OCI-LY7 (cell line): ENCODE results near the gene PTPRQ.

Source experiments
- CTCF ChIP-seq: fragments of 200-600 bp; sonication (generic); conservative IDR thresholded peaks from 2 replicates; pipeline ENCODE4 v1.5.1; 2014; ENCODE audit warnings: mild to moderate bottlenecking, antibody characterized with exemption, low read length, moderate library complexity, mixed read lengths
- EZH2phosphoT487 ChIP-seq: fragments of 200-600 bp; sonication (generic); IDR thresholded peaks from 2 replicates; pipeline ENCODE4 v1.6.1; 2018; ENCODE audit warnings: low read depth, borderline replicate concordance, mild to moderate bottlenecking, mixed run types, antibody characterized with exemption, low read length, moderate library complexity, mixed read lengths

DNA sequence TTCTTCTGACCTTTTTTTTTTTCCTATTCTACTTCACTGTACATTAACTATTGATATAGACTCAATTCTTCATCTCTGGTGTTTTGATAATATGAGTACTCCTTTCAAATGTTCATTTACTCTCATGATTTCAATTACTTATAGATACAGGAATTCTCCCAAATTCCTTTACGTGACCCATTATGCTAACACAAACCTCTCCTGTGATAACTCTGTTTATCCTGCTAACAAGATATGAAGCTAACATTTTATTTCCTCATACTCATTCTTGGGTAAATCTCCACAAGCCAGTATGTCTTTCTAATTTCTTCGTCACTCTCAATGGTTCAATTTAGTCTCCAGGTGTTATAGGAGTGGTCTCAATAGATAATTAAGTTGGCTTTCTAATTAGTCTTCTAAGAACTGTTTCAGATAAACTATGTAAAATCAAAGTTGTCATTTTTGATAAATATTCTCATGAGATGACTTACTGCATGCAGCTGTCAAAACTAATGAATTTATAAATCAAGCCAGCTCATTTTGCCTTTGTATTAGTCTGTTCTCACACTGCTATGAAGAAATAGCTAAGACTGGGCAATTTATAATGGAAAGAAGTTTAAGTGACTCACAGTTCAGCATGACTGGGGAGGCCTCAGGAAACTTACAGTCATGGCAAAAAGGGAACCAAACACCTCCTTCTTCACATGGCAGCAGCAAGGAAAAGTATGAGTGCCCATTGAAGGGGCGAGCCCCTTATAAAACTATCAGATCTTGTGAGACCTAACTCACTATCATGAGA, 132.8 kb downstream of the PTPRQ start:
- TF ChIP-seq CTCF = no peak
- TF ChIP-seq EZH2phosphoT487 = no peak
